Measurements from ENCODE around the gene AP4M1.

AP4M1 gene

GRCh38 chr7:100101016-100101862, at the start of gene AP4M1, which contains the start of gene MCM7:
AP4M1 (plus strand) TSS chr7:100101643; CDS start chr7:100101715, 72 bp downstream.
MCM7 (minus strand) TSS chr7:100101397; CDS start chr7:100101294, 103 bp downstream.
- Mint-ChIP-seq H3K9me3 (no peaks in the 10 kb centered on the region), H3K27ac (peak within 1 kb of the TSS; percentile 93), H3K36me3 (peaks cover 56% of the 10 kb centered on the region), H3K4me1 (peaks cover 46% of the 10 kb centered on the region), H3K4me3 (peak within 1 kb of the TSS; percentile 81), H3K27me3 (peaks cover 6% of the 10 kb centered on the region)
- CTCF ChIA-PET: interaction anchor here (0.6 to 2.2 kb wide), 6 partner anchors 12 to 32 kb away, joined by 3 to 7 read pairs (median 3); no protein-coding TSS in a partner anchor
- peak; percentile 98 for DNase-seq

GRCh38 chr7:100053215-100053614, 48.2 kb upstream of the AP4M1 start:
- H3K27ac Mint-ChIP-seq: no peak overlapping the region
- peaks cover 6% of the 10 kb centered on the region for H3K36me3 Mint-ChIP-seq
- no peak overlapping the region for H3K4me3 Mint-ChIP-seq
- peak; percentile 49 for DNase-seq
- CTCF ChIA-PET: interaction anchor here (0.7 to 3.2 kb wide), 5 partner anchors 60 to 140 kb away, joined by 3 to 67 read pairs (median 3); partner anchors contain the start of gene AZGP1
- no peaks in the 10 kb centered on the region for H3K9me3 Mint-ChIP-seq
- H3K4me1 Mint-ChIP-seq: peaks cover 20% of the 10 kb centered on the region
- H3K27me3 Mint-ChIP-seq: no peaks in the 10 kb centered on the region

- Mint-ChIP-seq H3K9me3 (no peaks in the 10 kb centered on the region), H3K27ac (no peak overlapping the region)
- CTCF ChIA-PET: interaction anchor here (1.1 kb wide), 1 partner anchor 143 kb away, joined by 4 read pairs; no protein-coding TSS in a partner anchor
These were observed 44.4 kb upstream of the AP4M1 start for GRCh38 chr7:100057006-100057405.

GRCh38 chr7:100059251-100059739, 42.1 kb upstream of the AP4M1 start:
- Mint-ChIP-seq H3K27ac (no peak overlapping the region), H3K9me3 (no peaks in the 10 kb centered on the region), H3K4me3 (no peak overlapping the region), H3K4me1 (no peaks in the 10 kb centered on the region), H3K27me3 (no peaks in the 10 kb centered on the region), H3K36me3 (peaks cover 25% of the 10 kb centered on the region)
- CTCF ChIA-PET: interaction anchor here (0.6 to 1.2 kb wide), 2 partner anchors 73 to 527 kb away, joined by 3 read pairs; partner anchors contain the start of gene FBXO24
- DNase-seq: no peak

More at GRCh38 chr7:100057006-100057405, 44.4 kb upstream of the AP4M1 start:
- DNase-seq: no peak
- peaks cover 11% of the 10 kb centered on the region for H3K36me3 Mint-ChIP-seq
- H3K4me1 Mint-ChIP-seq: no peaks in the 10 kb centered on the region
- H3K27me3 Mint-ChIP-seq: no peaks in the 10 kb centered on the region
- H3K4me3 Mint-ChIP-seq: no peak overlapping the region

- Mint-ChIP-seq H3K27me3 (no peaks in the 10 kb centered on the region), H3K4me3 (no peak overlapping the region), H3K9me3 (no peaks in the 10 kb centered on the region), H3K36me3 (peaks cover 31% of the 10 kb centered on the region), H3K27ac (no peak overlapping the region), H3K4me1 (no peaks in the 10 kb centered on the region)
- CTCF ChIA-PET: interaction anchor here (1.1 kb wide), 1 partner anchor 68 kb away, joined by 3 read pairs; no protein-coding TSS in a partner anchor
- DNase-seq: no peak
These were observed 39.8 kb upstream of the AP4M1 start for GRCh38 chr7:100061518-100062193.

GRCh38 chr7:100063376-100063775, 38.1 kb upstream of the AP4M1 start:
- H3K27ac Mint-ChIP-seq: no peak overlapping the region
- H3K4me3 Mint-ChIP-seq: no peak overlapping the region
- DNase-seq: no peak
- CTCF ChIA-PET: interaction anchor here (0.6 to 1.7 kb wide), 4 partner anchors 18 to 702 kb away, joined by 3 read pairs; partner anchors contain the start of gene ZNF3
- no peaks in the 10 kb centered on the region for H3K27me3 Mint-ChIP-seq
- no peaks in the 10 kb centered on the region for H3K4me1 Mint-ChIP-seq
- peaks cover 36% of the 10 kb centered on the region for H3K36me3 Mint-ChIP-seq
- no peaks in the 10 kb centered on the region for H3K9me3 Mint-ChIP-seq

- Mint-ChIP-seq H3K27ac (no peak overlapping the region), H3K27me3 (no peaks in the 10 kb centered on the region), H3K4me3 (no peak overlapping the region), H3K9me3 (no peaks in the 10 kb centered on the region), H3K4me1 (no peaks in the 10 kb centered on the region), H3K36me3 (peaks cover 36% of the 10 kb centered on the region)
- DNase-seq: no peak
- CTCF ChIA-PET: interaction anchor here (0.6 to 1.7 kb wide), 3 partner anchors 72 to 701 kb away, joined by 3 read pairs; no protein-coding TSS in a partner anchor
These were observed 37.3 kb upstream of the AP4M1 start for GRCh38 chr7:100064162-100064561.

GRCh38 chr7:100065452-100066186, 35.8 kb upstream of the AP4M1 start:
- CTCF ChIA-PET: no interaction called here
- Mint-ChIP-seq H3K4me1 (no peaks in the 10 kb centered on the region), H3K27ac (no peak overlapping the region), H3K36me3 (peaks cover 44% of the 10 kb centered on the region), H3K27me3 (no peaks in the 10 kb centered on the region), H3K4me3 (no peak overlapping the region), H3K9me3 (peaks cover 10% of the 10 kb centered on the region)
- no peak for DNase-seq

GRCh38 chr7:100066953-100067352, 34.5 kb upstream of the AP4M1 start:
- H3K36me3 Mint-ChIP-seq: peaks cover 54% of the 10 kb centered on the region
- H3K27ac Mint-ChIP-seq: no peak overlapping the region
- no peak overlapping the region for H3K4me3 Mint-ChIP-seq
- H3K27me3 Mint-ChIP-seq: no peaks in the 10 kb centered on the region
- peaks cover 23% of the 10 kb centered on the region for H3K9me3 Mint-ChIP-seq
- CTCF ChIA-PET: no interaction called here
- no peaks in the 10 kb centered on the region for H3K4me1 Mint-ChIP-seq
- DNase-seq: no peak

- H3K4me1 Mint-ChIP-seq: no peaks in the 10 kb centered on the region
- no peaks in the 10 kb centered on the region for H3K27me3 Mint-ChIP-seq
- DNase-seq: no peak
- H3K4me3 Mint-ChIP-seq: no peak overlapping the region
- H3K9me3 Mint-ChIP-seq: peaks cover 36% of the 10 kb centered on the region
- no peak overlapping the region for H3K27ac Mint-ChIP-seq
- H3K36me3 Mint-ChIP-seq: peaks cover 64% of the 10 kb centered on the region
- CTCF ChIA-PET: interaction anchor here (1.4 kb wide), 1 partner anchor 156 kb away, joined by 4 read pairs; no protein-coding TSS in a partner anchor
These were observed 31.5 kb upstream of the AP4M1 start for GRCh38 chr7:100069991-100070390.

GRCh38 chr7:100071018-100071723, 30.3 kb upstream of the AP4M1 start:
- CTCF ChIA-PET: interaction anchor here (0.7 to 1.4 kb wide), 3 partner anchors 10 to 157 kb away, joined by 4 read pairs; no protein-coding TSS in a partner anchor
- H3K4me1 Mint-ChIP-seq: no peaks in the 10 kb centered on the region
- peaks cover 36% of the 10 kb centered on the region for H3K9me3 Mint-ChIP-seq
- DNase-seq: no peak
- no peaks in the 10 kb centered on the region for H3K27me3 Mint-ChIP-seq
- H3K27ac Mint-ChIP-seq: no peak overlapping the region
- peaks cover 74% of the 10 kb centered on the region for H3K36me3 Mint-ChIP-seq
- no peak overlapping the region for H3K4me3 Mint-ChIP-seq

- no peak overlapping the region for H3K4me3 Mint-ChIP-seq
- H3K9me3 Mint-ChIP-seq: peaks cover 36% of the 10 kb centered on the region
- no peaks in the 10 kb centered on the region for H3K27me3 Mint-ChIP-seq
- no peak overlapping the region for H3K27ac Mint-ChIP-seq
- DNase-seq: no peak
- peaks cover 79% of the 10 kb centered on the region for H3K36me3 Mint-ChIP-seq
- CTCF ChIA-PET: no interaction called here
- H3K4me1 Mint-ChIP-seq: no peaks in the 10 kb centered on the region
These were observed 29.0 kb upstream of the AP4M1 start for GRCh38 chr7:100072462-100072861.

- Mint-ChIP-seq H3K27ac (no peak overlapping the region), H3K27me3 (no peaks in the 10 kb centered on the region), H3K9me3 (peaks cover 35% of the 10 kb centered on the region), H3K4me3 (no peak overlapping the region), H3K36me3 (peaks cover 81% of the 10 kb centered on the region), H3K4me1 (peaks cover 8% of the 10 kb centered on the region)
- no peak for DNase-seq
- CTCF ChIA-PET: interaction anchor here (0.8 kb wide), 1 partner anchor 20 kb away, joined by 3 read pairs; no protein-coding TSS in a partner anchor
These were observed 26.6 kb upstream of the AP4M1 start for GRCh38 chr7:100074841-100075240.

All from activated naive CD4-positive, alpha-beta T cell treated with anti-CD3 and anti-CD28 coated beads, Interleukin-2, amount 10 ng/mL, durations not matched to agents 7 days and 5 days (primary cell).